ENCODE measurements around the gene NFKBIE.
A peak's percentile ranks its signal among the peaks of the same experiment; 100 is the strongest.

NFKBIE gene

DNA sequence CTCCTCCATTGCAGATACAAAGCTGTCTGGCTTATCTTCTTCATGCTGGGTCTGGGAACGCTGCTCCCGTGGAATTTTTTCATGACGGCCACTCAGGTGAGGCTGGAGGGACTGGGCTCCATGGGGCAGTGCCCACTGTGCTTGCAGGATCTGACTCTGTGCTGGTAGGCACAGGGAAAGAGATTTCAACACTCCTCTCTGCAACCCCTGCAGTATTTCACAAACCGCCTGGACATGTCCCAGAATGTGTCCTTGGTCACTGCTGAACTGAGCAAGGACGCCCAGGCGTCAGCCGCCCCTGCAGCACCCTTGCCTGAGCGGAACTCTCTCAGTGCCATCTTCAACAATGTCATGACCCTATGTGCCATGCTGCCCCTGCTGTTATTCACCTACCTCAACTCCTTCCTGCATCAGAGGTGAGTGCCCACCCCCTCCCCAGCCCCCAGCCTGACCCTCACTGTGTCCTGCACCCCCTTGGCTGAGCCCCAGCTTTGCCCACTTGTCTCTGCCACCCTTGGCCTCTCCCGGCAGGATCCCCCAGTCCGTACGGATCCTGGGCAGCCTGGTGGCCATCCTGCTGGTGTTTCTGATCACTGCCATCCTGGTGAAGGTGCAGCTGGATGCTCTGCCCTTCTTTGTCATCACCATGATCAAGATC, 35.8 kb downstream of the NFKBIE start:
- Histone ChIP-seq H3K9me3 (ENCODE audit: control insufficient read depth in 2 of 2, low read length in 2 of 2) (no peaks in the 10 kb centered on the region), H3K36me3 (ENCODE audit: control insufficient read depth in 2 of 2, insufficient read depth in 2 of 2, low read length in 2 of 2) (peaks cover 22 to 32% of the 10 kb centered on the region in 2 donors), H3K27ac (ENCODE audit: low read length) (peak overlapping the region; percentile 97), H3K4me1 (ENCODE audit: control insufficient read depth, insufficient read depth, low read length) (peaks cover 96% of the 10 kb centered on the region), H3K27me3 (ENCODE audit: control insufficient read depth in 1 of 2, insufficient read depth in 2 of 2, low read length in 2 of 2) (no peaks in the 10 kb centered on the region), H3K9ac (ENCODE audit: low read length in 2 of 2) (peak overlapping the region; percentile 5 to 26), H3K4me3 (ENCODE audit: low read length in 2 of 2) (peak overlapping the region; percentile 18 to 83)

- Histone ChIP-seq H3K27me3 (ENCODE audit: control insufficient read depth in 1 of 2, insufficient read depth in 2 of 2, low read length in 2 of 2) (no peaks in the 10 kb centered on the region), H3K36me3 (ENCODE audit: control insufficient read depth in 2 of 2, insufficient read depth in 2 of 2, low read length in 2 of 2) (peaks cover 22 to 32% of the 10 kb centered on the region in 2 donors), H3K4me1 (ENCODE audit: control insufficient read depth, insufficient read depth, low read length) (peaks cover 96% of the 10 kb centered on the region), H3K9me3 (ENCODE audit: control insufficient read depth in 2 of 2, low read length in 2 of 2) (no peaks in the 10 kb centered on the region), H3K9ac (ENCODE audit: low read length in 2 of 2) (peak overlapping the region; percentile 5 to 26), H3K4me3 (ENCODE audit: low read length in 2 of 2) (peak overlapping the region; percentile 9 to 83), H3K27ac (ENCODE audit: low read length) (peak overlapping the region; percentile 97)
Measured at GRCh38 chr6:44228836-44229235, 36.5 kb downstream of the NFKBIE start.

DNA sequence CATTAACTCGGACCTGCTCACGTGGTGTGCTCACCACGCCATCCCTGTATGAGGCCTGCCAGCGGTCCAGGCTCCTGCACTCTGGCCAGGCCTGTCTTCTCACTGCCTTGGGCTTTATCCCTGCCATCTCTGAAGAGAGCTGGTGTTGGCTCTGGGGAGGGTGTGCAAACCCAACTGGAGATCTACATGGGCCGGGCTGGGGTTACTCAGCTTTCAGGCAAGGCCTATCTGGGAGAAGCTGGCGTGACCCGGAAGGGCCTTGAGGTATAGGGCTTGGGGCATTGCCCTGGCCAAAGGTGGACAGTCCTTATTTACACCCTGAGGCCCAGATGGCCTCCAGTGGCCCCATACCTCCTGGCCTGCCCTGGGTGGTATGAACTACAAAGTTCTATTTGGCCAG, 36.9 kb downstream of the NFKBIE start:
- H3K4me3 ChIP-seq (ENCODE audit: low read length in 2 of 2): peak overlapping the region; percentile 9 to 83
- no peaks in the 10 kb centered on the region for H3K27me3 ChIP-seq (ENCODE audit: control insufficient read depth in 1 of 2, insufficient read depth in 2 of 2, low read length in 2 of 2)
- H3K4me1 ChIP-seq (ENCODE audit: control insufficient read depth, insufficient read depth, low read length): peaks cover 93% of the 10 kb centered on the region
- peak overlapping the region; percentile 26 to 47 for H3K9ac ChIP-seq (ENCODE audit: low read length in 2 of 2)
- H3K27ac ChIP-seq (ENCODE audit: low read length): peak overlapping the region; percentile 97
- peaks cover 22 to 32% of the 10 kb centered on the region in 2 donors for H3K36me3 ChIP-seq (ENCODE audit: control insufficient read depth in 2 of 2, insufficient read depth in 2 of 2, low read length in 2 of 2)
- no peaks in the 10 kb centered on the region for H3K9me3 ChIP-seq (ENCODE audit: control insufficient read depth in 2 of 2, low read length in 2 of 2)

DNA sequence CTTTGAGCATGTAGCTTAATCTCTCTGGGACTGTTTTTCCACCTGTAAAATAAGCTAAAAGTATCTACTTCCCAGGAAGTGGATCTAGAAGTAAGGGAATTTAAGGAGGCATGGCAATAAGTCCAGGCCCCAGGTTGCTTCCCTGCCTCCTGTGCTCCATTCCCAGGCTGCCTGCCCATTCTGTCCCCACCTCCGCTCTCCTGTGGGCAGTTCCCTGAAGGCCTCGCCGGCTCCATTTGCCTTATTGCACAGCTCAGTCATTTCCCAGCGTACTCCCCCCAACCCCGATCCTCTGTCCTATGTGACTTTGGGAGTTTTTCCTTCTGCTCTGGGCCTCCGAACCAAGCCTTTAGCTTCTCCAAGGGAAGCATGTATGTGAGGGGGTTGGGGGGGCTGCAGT, 37.3 kb downstream of the NFKBIE start:
- Histone ChIP-seq H3K9ac (ENCODE audit: low read length in 2 of 2) (peak overlapping the region; percentile 47 to 62), H3K36me3 (ENCODE audit: control insufficient read depth in 2 of 2, insufficient read depth in 2 of 2, low read length in 2 of 2) (peaks cover 22 to 30% of the 10 kb centered on the region in 2 donors), H3K27ac (ENCODE audit: low read length) (peak overlapping the region; percentile 97), H3K4me3 (ENCODE audit: low read length in 2 of 2) (peak overlapping the region; percentile 58 to 83), H3K27me3 (ENCODE audit: control insufficient read depth in 1 of 2, insufficient read depth in 2 of 2, low read length in 2 of 2) (no peaks in the 10 kb centered on the region), H3K4me1 (ENCODE audit: control insufficient read depth, insufficient read depth, low read length) (peaks cover 89% of the 10 kb centered on the region), H3K9me3 (ENCODE audit: control insufficient read depth in 2 of 2, low read length in 2 of 2) (no peaks in the 10 kb centered on the region)

DNA sequence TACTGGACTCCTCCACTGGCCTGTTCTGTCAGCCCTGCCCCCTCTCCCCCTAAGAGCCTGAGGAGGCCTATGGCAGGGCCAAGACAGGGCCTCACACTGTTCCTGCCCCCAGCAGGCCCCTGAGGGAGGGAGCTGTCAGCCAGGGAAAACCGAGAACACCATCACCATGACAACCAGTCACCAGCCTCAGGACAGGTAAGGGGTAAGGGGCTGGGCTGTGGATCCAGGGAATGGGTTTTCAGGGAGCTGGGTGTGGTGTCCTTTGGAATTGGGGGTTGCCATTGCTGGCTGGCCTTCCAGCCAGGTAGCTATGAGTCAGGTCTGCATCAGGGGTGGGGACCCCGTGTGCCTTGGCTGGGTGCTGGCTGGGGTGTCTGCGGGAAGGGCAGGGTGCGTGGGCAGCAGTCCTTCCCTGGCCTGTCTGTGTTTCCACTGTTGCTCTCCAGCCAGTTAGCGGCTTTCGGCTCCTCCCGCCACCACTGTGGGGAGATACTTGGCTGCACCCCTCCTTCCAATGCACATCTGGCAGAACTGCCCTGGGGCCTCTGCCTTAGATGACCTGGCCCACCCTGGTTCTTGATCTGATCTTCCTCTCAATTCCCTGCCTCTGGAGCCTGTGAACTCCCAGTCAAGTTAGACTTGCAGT, 38.1 kb downstream of the NFKBIE start:
- H3K4me3 ChIP-seq (ENCODE audit: low read length in 2 of 2): peak overlapping the region; percentile 58 to 83
- peaks cover 89% of the 10 kb centered on the region for H3K4me1 ChIP-seq (ENCODE audit: control insufficient read depth, insufficient read depth, low read length)
- H3K9ac ChIP-seq (ENCODE audit: low read length in 2 of 2): peak overlapping the region; percentile 62 to 66
- no peaks in the 10 kb centered on the region for H3K9me3 ChIP-seq (ENCODE audit: control insufficient read depth in 2 of 2, low read length in 2 of 2)
- no peaks in the 10 kb centered on the region for H3K27me3 ChIP-seq (ENCODE audit: control insufficient read depth in 1 of 2, insufficient read depth in 2 of 2, low read length in 2 of 2)
- peaks cover 15 to 25% of the 10 kb centered on the region in 2 donors for H3K36me3 ChIP-seq (ENCODE audit: control insufficient read depth in 2 of 2, insufficient read depth in 2 of 2, low read length in 2 of 2)
- peak overlapping the region; percentile 97 for H3K27ac ChIP-seq (ENCODE audit: low read length)

- Histone ChIP-seq H3K9me3 (ENCODE audit: control insufficient read depth in 2 of 2, low read length in 2 of 2) (no peaks in the 10 kb centered on the region), H3K4me3 (ENCODE audit: low read length in 2 of 2) (peak overlapping the region; percentile 58 to 83), H3K27me3 (ENCODE audit: control insufficient read depth in 1 of 2, insufficient read depth in 2 of 2, low read length in 2 of 2) (no peaks in the 10 kb centered on the region), H3K27ac (ENCODE audit: low read length) (peak overlapping the region; percentile 97), H3K4me1 (ENCODE audit: control insufficient read depth, insufficient read depth, low read length) (peaks cover 88% of the 10 kb centered on the region), H3K9ac (ENCODE audit: low read length in 2 of 2) (peak overlapping the region; percentile 55 to 62), H3K36me3 (ENCODE audit: control insufficient read depth in 2 of 2, insufficient read depth in 2 of 2, low read length in 2 of 2) (peaks cover 10 to 20% of the 10 kb centered on the region in 2 donors)
Measured at GRCh38 chr6:44226368-44227147, 38.8 kb downstream of the NFKBIE start.

DNA sequence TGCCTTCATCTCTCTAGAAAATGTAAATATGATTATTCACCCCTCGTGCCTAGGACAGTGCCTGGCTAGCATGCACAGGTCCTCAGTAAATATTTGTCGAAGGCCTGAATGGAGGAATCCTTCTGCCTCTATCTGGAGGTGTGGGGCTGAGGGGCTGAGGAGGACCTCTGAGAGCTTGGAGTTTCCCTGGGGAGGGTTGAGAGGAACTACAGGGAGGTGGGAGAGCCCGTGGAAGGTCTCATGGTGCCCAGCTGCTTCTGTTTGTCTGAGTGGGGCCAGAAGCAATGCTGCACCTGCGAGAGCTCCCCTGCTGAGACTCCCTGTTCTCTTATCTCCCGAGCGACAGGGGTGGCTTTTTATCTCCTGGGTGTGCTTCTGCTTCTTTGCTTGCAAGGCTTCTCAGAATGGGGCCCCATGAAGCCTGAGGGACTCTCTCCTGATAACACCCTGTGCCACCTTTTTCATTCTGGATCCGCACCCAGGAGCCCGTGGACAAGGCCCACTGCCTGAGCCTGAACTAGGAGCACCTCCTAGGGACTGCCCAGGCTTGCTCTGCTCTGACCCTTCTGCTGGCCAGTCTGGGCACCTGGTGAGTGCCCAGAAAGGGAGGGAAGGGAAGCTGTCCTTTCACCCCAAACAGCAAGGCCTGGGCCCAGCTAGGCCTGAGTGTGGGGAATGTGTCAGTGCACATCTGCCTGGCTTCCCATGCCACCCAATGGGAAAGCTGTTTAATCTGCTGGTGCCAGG, 39.6 kb downstream of the NFKBIE start:
- peaks cover 10 to 14% of the 10 kb centered on the region in 2 donors for H3K36me3 ChIP-seq (ENCODE audit: control insufficient read depth in 2 of 2, insufficient read depth in 2 of 2, low read length in 2 of 2)

GRCh38 chr6:44224965-44225305, 40.4 kb downstream of the NFKBIE start:
- H3K4me1 ChIP-seq (ENCODE audit: control insufficient read depth, insufficient read depth, low read length): peaks cover 83% of the 10 kb centered on the region
- H3K9me3 ChIP-seq (ENCODE audit: control insufficient read depth in 2 of 2, low read length in 2 of 2): no peaks in the 10 kb centered on the region
- peak overlapping the region; percentile 97 for H3K27ac ChIP-seq (ENCODE audit: low read length)
- peaks cover 5 to 9% of the 10 kb centered on the region in 2 donors for H3K36me3 ChIP-seq (ENCODE audit: control insufficient read depth in 2 of 2, insufficient read depth in 2 of 2, low read length in 2 of 2)
- H3K4me3 ChIP-seq (ENCODE audit: low read length in 2 of 2): peak overlapping the region; percentile 55 to 83
- no peaks in the 10 kb centered on the region for H3K27me3 ChIP-seq (ENCODE audit: control insufficient read depth in 1 of 2, insufficient read depth in 2 of 2, low read length in 2 of 2)
- H3K9ac ChIP-seq (ENCODE audit: low read length in 2 of 2): peak overlapping the region; percentile 60 to 71

More for the DNA sequence above, 39.6 kb downstream of the NFKBIE start:
- Histone ChIP-seq H3K4me3 (ENCODE audit: low read length in 2 of 2) (peak overlapping the region; percentile 58 to 83), H3K9me3 (ENCODE audit: control insufficient read depth in 2 of 2, low read length in 2 of 2) (no peaks in the 10 kb centered on the region), H3K27me3 (ENCODE audit: control insufficient read depth in 1 of 2, insufficient read depth in 2 of 2, low read length in 2 of 2) (no peaks in the 10 kb centered on the region), H3K4me1 (ENCODE audit: control insufficient read depth, insufficient read depth, low read length) (peaks cover 87% of the 10 kb centered on the region), H3K27ac (ENCODE audit: low read length) (peak overlapping the region; percentile 97), H3K9ac (ENCODE audit: low read length in 2 of 2) (peak overlapping the region; percentile 51 to 62)

DNA sequence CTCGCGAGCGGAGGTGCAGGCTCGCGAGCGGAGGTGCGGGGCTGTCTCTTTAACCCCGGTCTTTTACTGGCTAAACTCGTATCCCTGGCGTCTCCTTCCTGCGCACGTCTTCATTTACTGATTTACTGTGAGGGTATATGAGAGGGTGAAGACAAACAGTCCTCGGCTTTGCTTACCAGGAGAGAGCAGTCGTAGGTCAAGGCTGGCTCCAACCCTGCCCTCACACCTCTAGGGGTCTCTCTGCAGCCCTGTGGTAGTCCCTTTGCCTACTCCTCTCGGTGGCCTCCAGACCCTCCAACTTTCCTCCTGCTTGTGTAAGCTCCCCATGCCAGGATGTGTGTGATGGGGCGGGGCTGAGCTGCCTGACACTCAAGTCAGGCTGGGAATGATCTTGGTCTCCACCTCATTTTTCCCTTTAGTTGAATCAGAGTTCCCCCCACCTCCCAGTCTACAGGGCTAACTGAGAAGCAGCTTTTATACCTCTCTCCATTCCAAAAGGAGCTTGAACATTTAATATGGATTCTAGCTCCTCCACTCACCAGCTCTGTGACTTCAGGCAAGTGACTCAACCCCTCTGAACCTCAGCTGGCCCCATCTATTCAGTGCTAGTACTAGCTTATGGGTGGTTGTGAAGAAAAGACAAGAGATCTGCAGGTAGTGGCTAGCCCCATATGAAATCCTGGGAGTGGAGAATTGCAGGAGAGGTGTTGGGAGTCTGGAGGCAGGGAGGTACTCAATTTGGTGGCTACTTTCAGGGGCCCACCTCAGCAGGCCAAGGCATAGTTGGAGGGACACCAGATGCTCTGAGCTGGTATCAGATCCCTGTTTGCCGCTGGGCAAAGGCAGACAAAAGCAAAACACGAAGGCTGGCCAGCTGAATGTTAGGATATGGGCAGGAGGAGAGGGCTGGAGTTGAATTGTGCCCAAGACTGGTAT, 41.1 kb downstream of the NFKBIE start:
- no peaks in the 10 kb centered on the region for H3K27me3 ChIP-seq (ENCODE audit: control insufficient read depth in 1 of 2, insufficient read depth in 2 of 2, low read length in 2 of 2)
- peak overlapping the region; percentile 97 for H3K27ac ChIP-seq (ENCODE audit: low read length)
- peak overlapping the region; percentile 60 to 71 for H3K9ac ChIP-seq (ENCODE audit: low read length in 2 of 2)
- H3K36me3 ChIP-seq (ENCODE audit: control insufficient read depth in 2 of 2, insufficient read depth in 2 of 2, low read length in 2 of 2): peaks cover 0 to 4% of the 10 kb centered on the region in 2 donors
- H3K4me3 ChIP-seq (ENCODE audit: low read length in 2 of 2): peak overlapping the region; percentile 55 to 83
- H3K4me1 ChIP-seq (ENCODE audit: control insufficient read depth, insufficient read depth, low read length): peaks cover 77% of the 10 kb centered on the region
- no peaks in the 10 kb centered on the region for H3K9me3 ChIP-seq (ENCODE audit: control insufficient read depth in 2 of 2, low read length in 2 of 2)

Measured in stomach smooth muscle (tissue), 2 donors.